K562 (cell line): ENCODE data around the gene UTS2R. TPM values are rescaled to one million over a fixed set of nuclear protein-coding genes. Genes with fewer than 3 reads are reported as not detected.

Experiments used
- ARID2 ChIP-seq: fragments of 450-650 bp; IDR thresholded peaks from 2 replicates; pipeline ENCODE4 v1.6.1; 2017; ENCODE audit warnings: antibody characterized with exemption, mild to moderate bottlenecking
- ATF4 ChIP-seq: fragments of 450-650 bp; formaldehyde crosslinking; IDR thresholded peaks from 2 replicates; pipeline ENCODE4 v1.4.0; 2022; ENCODE audit warnings: mild to moderate bottlenecking, moderate library complexity
- CBX3 ChIP-seq, 2 experiments: IDR thresholded peaks; 1 replicate in 1 of 2; 2 replicates in 1 of 2; pipeline ENCODE4 v1.6.1; 2012; ENCODE audit warnings: inconsistent platforms in 2 of 2, low read length in 2 of 2, borderline replicate concordance in 1 of 2, control low read depth in 1 of 2
- E2F1 ChIP-seq: sonication (generic); formaldehyde crosslinking; IDR thresholded peaks from 2 replicates; pipeline ENCODE4 v1.8.1; 2023; ENCODE audit warnings: mild to moderate bottlenecking, missing genetic modification reagents, moderate library complexity
- FOSL1 ChIP-seq: fragments of 200-800 bp; sonication (Bioruptor generic); conservative IDR thresholded peaks from 2 replicates; pipeline ENCODE4 v1.6.1; 2016; ENCODE audit warnings: missing genetic modification characterization, missing compliant biosample characterization
- HINFP ChIP-seq: fragments of 450-650 bp; conservative IDR thresholded peaks from 2 replicates; pipeline ENCODE4 v1.6.1; 2016; ENCODE audit warnings: missing genetic modification characterization, low read depth, mild to moderate bottlenecking, control low read depth, missing compliant biosample characterization
- MEF2A ChIP-seq: IDR thresholded peaks from 2 replicates; pipeline ENCODE4 v1.6.1; 2011; ENCODE audit warnings: low read depth, mild to moderate bottlenecking, low read length, moderate library complexity; ENCODE audit not compliant: control insufficient read depth
- NCOA1 ChIP-seq: fragments of 450-650 bp; IDR thresholded peaks from 2 replicates; pipeline ENCODE4 v1.6.1; 2016; ENCODE audit warnings: low read depth
- NR3C1 ChIP-seq: sonication (generic); formaldehyde crosslinking; IDR thresholded peaks from 2 replicates; pipeline ENCODE4 v1.8.1; 2022; ENCODE audit warnings: missing genetic modification reagents
- PHF8 ChIP-seq: fragments of 200-600 bp; sonication (generic); IDR thresholded peaks from 2 replicates; pipeline ENCODE4 v1.6.1; 2012; ENCODE audit warnings: mixed run types, mild to moderate bottlenecking, inconsistent platforms, low read length, moderate library complexity, borderline replicate concordance
- POU5F1 ChIP-seq: fragments of 150-350 bp; IDR thresholded peaks from 2 replicates; pipeline ENCODE4 v1.6.1; 2014; ENCODE audit warnings: borderline replicate concordance, low read length, low read depth, mild to moderate bottlenecking; ENCODE audit not compliant: partially characterized antibody
- PPARD ChIP-seq: fragments of 250-450 bp; sonication (Bioruptor Pico); IDR thresholded peaks from 2 replicates; pipeline ENCODE4 v1.8.0; 2022; ENCODE audit warnings: inconsistent platforms, mild to moderate bottlenecking, moderate library complexity
- ZFP1 ChIP-seq: fragments of 450-650 bp; formaldehyde crosslinking; IDR thresholded peaks from 2 replicates; pipeline ENCODE4 v1.4.0; 2020; ENCODE audit warnings: mild to moderate bottlenecking, mixed read lengths
- ZFX ChIP-seq: sonication (generic); formaldehyde crosslinking; IDR thresholded peaks from 2 replicates; pipeline ENCODE4 v1.8.0; 2022; ENCODE audit warnings: mild to moderate bottlenecking, missing genetic modification reagents, moderate library complexity
- ZNF395 ChIP-seq: fragments of 200-800 bp; sonication (Bioruptor generic); IDR thresholded peaks from 2 replicates; pipeline ENCODE4 v1.6.1; 2017; ENCODE audit warnings: missing genetic modification characterization, missing compliant biosample characterization
- ZNF583 ChIP-seq: fragments of 250-450 bp; sonication (Bioruptor Pico); IDR thresholded peaks from 2 replicates; pipeline ENCODE4 v1.4.0; 2020
- ZNF778 ChIP-seq: fragments of 450-650 bp; formaldehyde crosslinking; IDR thresholded peaks from 2 replicates; pipeline ENCODE4 v1.4.0; 2020; ENCODE audit warnings: mild to moderate bottlenecking, moderate library complexity
- polyA plus RNA-seq, 8 experiments: library from polyadenylated mRNA; depleted of rRNA in 4 of 8; stranded (reverse) in 5 of 8; unstranded in 3 of 8; fragments of >200 nt; fragmentation: Nextera tagmentation in 2 of 8; fragmentation: Illumina TruSeq in 1 of 8; extraction: Ambion mirVana in 2 of 8; extraction: Trizol in 1 of 8; gene quantifications; 2 replicates each; pipeline versions ENCODE4 v1.2.1 to v1.2.3, GENCODE V29; 2011 to 2014; ENCODE audit warnings: inconsistent platforms in 1 of 8, missing spikeins in 1 of 8
- total RNA-seq, 7 experiments: library from RNA; depleted of rRNA in 6 of 7; stranded (reverse); fragments of >200 nt in 6 of 7; fragmentation: Illumina TruSeq in 2 of 7; extraction: Trizol in 2 of 7; gene quantifications; 2 replicates each; pipeline versions ENCODE4 v1.2.1 to v1.2.3, GENCODE V29; 2011 to 2021; ENCODE audit warnings: low replicate concordance in 1 of 7
- TF ChIP-seq, protein P1 (sequence below): sonication (generic); formaldehyde crosslinking; IDR thresholded peaks from 2 replicates; pipeline ENCODE4 v1.8.0; 2022; ENCODE audit warnings: missing genetic modification reagents, mild to moderate bottlenecking, moderate library complexity, borderline replicate concordance
- TF ChIP-seq, protein P2 (sequence below): sonication (generic); formaldehyde crosslinking; IDR thresholded peaks from 2 replicates; pipeline ENCODE4 v1.8.0; 2022; ENCODE audit warnings: mild to moderate bottlenecking, missing genetic modification reagents

Gene UTS2R
- total and polyA plus RNA-seq, 9 of the 15 experiments (the other 6 are each of a cell fraction or from before 2014, with no cell fraction given): 0.22 TPM; not detected in 8

- no peak for TF ChIP-seq NR3C1
- TF ChIP-seq MEF2A: no peak
- no peak for TF ChIP-seq E2F1 (CRISPR knock-in tag)
- no peak for TF ChIP-seq ATF4 (CRISPR knock-in tag)
- no peak for TF ChIP-seq PHF8
- no peak for TF ChIP-seq ZFX (CRISPR knock-in tag)
- no peak for TF ChIP-seq ZNF395 (CRISPR knock-in tag)
- TF ChIP-seq FOSL1: no peak
- TF ChIP-seq POU5F1: no peak
- TF ChIP-seq ZFP1 (CRISPR knock-in tag): no peak
- no peak for TF ChIP-seq ARID2
- TF ChIP-seq ZNF583 (CRISPR knock-in tag): peak; percentile 78; the same call in 1 of the 2 replicates
- TF ChIP-seq, protein P1, sequence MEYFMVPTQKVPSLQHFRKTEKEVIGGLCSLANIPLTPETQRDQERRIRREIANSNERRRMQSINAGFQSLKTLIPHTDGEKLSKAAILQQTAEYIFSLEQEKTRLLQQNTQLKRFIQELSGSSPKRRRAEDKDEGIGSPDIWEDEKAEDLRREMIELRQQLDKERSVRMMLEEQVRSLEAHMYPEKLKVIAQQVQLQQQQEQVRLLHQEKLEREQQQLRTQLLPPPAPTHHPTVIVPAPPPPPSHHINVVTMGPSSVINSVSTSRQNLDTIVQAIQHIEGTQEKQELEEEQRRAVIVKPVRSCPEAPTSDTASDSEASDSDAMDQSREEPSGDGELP: no peak
- peak; percentile 45; the same call in 1 of the 2 replicates for TF ChIP-seq HINFP (tag)
- TF ChIP-seq ZNF778: no peak
- no peak for TF ChIP-seq CBX3 (IDR thresholded peaks at IDR 0.05; ENCODE audit: borderline replicate concordance in 1 of 2, low read length in 2 of 2)
- TF ChIP-seq PPARD: no peak
- TF ChIP-seq, protein P2, sequence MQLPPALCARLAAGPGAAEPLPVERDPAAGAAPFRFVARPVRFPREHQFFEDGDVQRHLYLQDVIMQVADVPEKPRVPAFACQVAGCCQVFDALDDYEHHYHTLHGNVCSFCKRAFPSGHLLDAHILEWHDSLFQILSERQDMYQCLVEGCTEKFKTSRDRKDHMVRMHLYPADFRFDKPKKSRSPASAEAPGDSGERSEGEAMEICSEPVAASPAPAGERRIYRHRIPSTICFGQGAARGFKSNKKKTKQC (CRISPR knock-in tag): no peak
- no peak for TF ChIP-seq NCOA1
- TF ChIP-seq, all 486 proteins: peak for 34
Measured at GRCh38 chr17:82346342-82347300, 24.9 kb upstream of the UTS2R start (continued).
